Panc1 (cell line): Measurements from ENCODE around the gene FBXW8. TPM values are rescaled to one million over a fixed set of nuclear protein-coding genes. Genes with fewer than 3 reads are reported as not detected.

Experiments used
- ATAC-seq: fragments of 200-7000 bp; cut with Tn5 transposase; 2 replicates; pipeline ENCODE4 v1.9.1; 2020; ENCODE audit warnings: mild to moderate bottlenecking, moderate library complexity
- BruUV-seq: library from RNA; stranded (reverse); fragments of 400-500 nt; replicated peaks from 2 replicates; lab custom pipeline; 2021; lab: Mats Ljungman, UMichigan
- CTCF ChIA-PET: fragments of 300-600 bp; sonication (Branson Sonifier 250); formaldehyde crosslinking; loops from one replicate; lab custom pipeline; 2022; ENCODE audit warnings: antibody characterized with exemption; lab: Charles Lee
- POLR2A ChIA-PET: fragments of 300-600 bp; sonication (Branson Sonifier 250); formaldehyde crosslinking; loops from one replicate; lab custom pipeline; 2022; ENCODE audit warnings: antibody characterized with exemption; lab: Charles Lee
- DNase-seq: peaks from one replicate; pipeline ENCODE4 v3.0.0-alpha.2; 2010; ENCODE audit warnings: low read depth, low spot score
- H3K27ac ChIP-seq: 2 replicates; pipeline ENCODE4 v1.5.1; 2011; ENCODE audit warnings: mild to moderate bottlenecking, low read length, inconsistent platforms
- H3K27me3 ChIP-seq: fragments of 200-500 bp; sonication (Bioruptor generic); 2 replicates; pipeline ENCODE4 v1.6.0; 2014; ENCODE audit warnings: low read length, inconsistent platforms; ENCODE audit not compliant: control insufficient read depth, insufficient read depth
- H3K36me3 ChIP-seq: fragments of 200-500 bp; sonication (Bioruptor generic); 2 replicates; pipeline ENCODE4 v1.5.1; 2014; ENCODE audit warnings: inconsistent platforms, mild to moderate bottlenecking, low read length, moderate library complexity; ENCODE audit not compliant: control insufficient read depth, insufficient read depth
- H3K4me1 ChIP-seq: 2 replicates; pipeline ENCODE4 v1.5.1; 2011; ENCODE audit warnings: inconsistent platforms, mild to moderate bottlenecking, low read length, moderate library complexity; ENCODE audit not compliant: control insufficient read depth, insufficient read depth
- H3K4me3 ChIP-seq, 2 experiments: 2 replicates each; pipeline ENCODE4 v1.5.1; 2011 to 2012; ENCODE audit warnings: low read depth in 2 of 2, low read length in 2 of 2, mild to moderate bottlenecking in 2 of 2, inconsistent platforms in 1 of 2, moderate library complexity in 1 of 2
- H3K9me3 ChIP-seq: fragments of 200-500 bp; sonication (Bioruptor generic); 2 replicates; pipeline ENCODE4 v1.5.1; 2014; ENCODE audit warnings: low read depth, mild to moderate bottlenecking, inconsistent platforms, low read length, moderate library complexity; ENCODE audit not compliant: control insufficient read depth, insufficient read depth
- CTCF ChIP-seq: fragments of 450-650 bp; IDR thresholded peaks from 2 replicates; pipeline ENCODE4 v1.5.1; 2017; ENCODE audit warnings: mild to moderate bottlenecking
- POLR2AphosphoS5 ChIP-seq: IDR thresholded peaks from 2 replicates; pipeline ENCODE4 v1.6.1; 2012; ENCODE audit warnings: mild to moderate bottlenecking, low read depth, low read length, moderate library complexity
- REST ChIP-seq, 2 experiments: IDR thresholded peaks; 2 replicates each; pipeline ENCODE4 v1.6.1; 2011 to 2012; ENCODE audit warnings: low read depth in 2 of 2, control low read depth in 1 of 2, low read length in 1 of 2, mild to moderate bottlenecking in 1 of 2, moderate library complexity in 1 of 2; ENCODE audit not compliant: insufficient read depth in 1 of 2
- SIN3A ChIP-seq: IDR thresholded peaks from 2 replicates; pipeline ENCODE4 v1.6.1; 2012; ENCODE audit warnings: low read depth, mild to moderate bottlenecking, low read length, moderate library complexity, borderline replicate concordance; ENCODE audit not compliant: insufficient read depth
- TCF7L2 ChIP-seq: IDR thresholded peaks from 2 replicates; pipeline ENCODE4 v1.6.1; 2011; ENCODE audit warnings: mild to moderate bottlenecking, low read depth, low read length, inconsistent platforms
- in situ Hi-C: cut with HindIII; loops from 2 replicates; pipeline ENCODE4 v1.10.0; 2016; ENCODE audit warnings: low sequenced_read_pairs, low pct_unique_long_range_greater_than_20kb
- intact Hi-C: fragments of 100-400 bp; cut with micrococcal nuclease; formaldehyde crosslinking; loops from one replicate; pipeline ENCODE4 v1.10.0; 2022; ENCODE audit not compliant: unreplicated experiment
- total RNA-seq: library from RNA; stranded (reverse); gene quantifications from one replicate; pipeline ENCODE4 v1.2.1, GENCODE V29; 2021; ENCODE audit not compliant: unreplicated experiment

FBXW8 gene
- total RNA-seq, 1 experiment from 2014 or later = 18.0 TPM

GRCh38 chr12:116943419-116944372 is 32.9 kb downstream of the FBXW8 start:
- Histone ChIP-seq H3K4me1 (no peaks in the 10 kb centered on the region), H3K27me3 (no peaks in the 10 kb centered on the region), H3K9me3 (0 out of 2 replicates have a peak, but pooled peaks cover 4% of the 10 kb centered on the region), H3K27ac (no peak overlapping the region), H3K36me3 (peaks cover 6% of the 10 kb centered on the region; the same call in 1 of the 2 replicates), H3K4me3 (no peak overlapping the region)
- no peak for ATAC-seq
- no peak for DNase-seq
- intact Hi-C loops (no loop called here), in situ Hi-C loops (no loop called here)
- ChIA-PET CTCF (interaction anchor here (0.5 kb wide), 1 partner anchor 27 kb away, joined by 3 read pairs; no protein-coding TSS in a partner anchor), POLR2A (interaction anchor here (0.5 kb wide), 1 partner anchor 31 kb away, joined by 3 read pairs; no protein-coding TSS in a partner anchor)
- no TSS peak for BruUV-seq
- TF ChIP-seq TCF7L2 (no peak), SIN3A (no peak), REST (IDR thresholded peaks at IDR 0.05; ENCODE audit: insufficient read depth in 1 of 2, low read depth in 2 of 2, low read length in 1 of 2) (no peak), CTCF (no peak), POLR2AphosphoS5 (no peak)

- H3K27me3 ChIP-seq = no peaks in the 10 kb centered on the region
- TF ChIP-seq TCF7L2 = no peak
- TF ChIP-seq REST (IDR thresholded peaks at IDR 0.05; ENCODE audit: insufficient read depth in 1 of 2, low read depth in 2 of 2, low read length in 1 of 2) = no peak
- TF ChIP-seq POLR2AphosphoS5 = no peak
- TF ChIP-seq SIN3A = no peak
- TF ChIP-seq CTCF = no peak
- H3K9me3 ChIP-seq = 0 out of 2 replicates have a peak, but pooled peaks cover 4% of the 10 kb centered on the region
- no peaks in the 10 kb centered on the region for H3K4me1 ChIP-seq
- POLR2A ChIA-PET = no interaction called here
- no TSS peak for BruUV-seq
- peaks cover 14% of the 10 kb centered on the region for H3K36me3 ChIP-seq
- intact Hi-C loops = no loop called here
- H3K4me3 ChIP-seq = no peak overlapping the region
- DNase-seq = no peak
- H3K27ac ChIP-seq = no peak overlapping the region
- no peak for ATAC-seq
- in situ Hi-C loops = no loop called here
- CTCF ChIA-PET = no interaction called here
Observed at GRCh38 chr12:116945886-116946550, 35.3 kb downstream of the FBXW8 start.
